HepG2 (cell line): Measurements from ENCODE around the gene RHBDL1. TPM values are rescaled to one million over a fixed set of nuclear protein-coding genes. Genes with fewer than 3 reads are reported as not detected.

Source experiments
- AHDC1 ChIP-seq: sonication (generic); formaldehyde crosslinking; IDR thresholded peaks from 2 replicates; pipeline ENCODE4 v1.5.1; 2020; ENCODE audit warnings: mild to moderate bottlenecking, missing genetic modification reagents, borderline replicate concordance
- ARID2 ChIP-seq: sonication (generic); formaldehyde crosslinking; IDR thresholded peaks from 2 replicates; pipeline ENCODE4 v1.8.1; 2022; ENCODE audit warnings: mild to moderate bottlenecking, missing genetic modification reagents, borderline replicate concordance
- GABPA ChIP-seq, 2 experiments: IDR thresholded peaks; 2 replicates each; pipeline ENCODE4 v1.6.1; 2011 to 2016; ENCODE audit warnings: low read depth in 2 of 2, low read length in 1 of 2, missing biosample characterization in 1 of 2, missing genetic modification characterization in 1 of 2
- KDM1A ChIP-seq: IDR thresholded peaks from 2 replicates; pipeline ENCODE4 v1.6.1; 2016; ENCODE audit warnings: missing compliant biosample characterization
- KDM3A ChIP-seq: IDR thresholded peaks from 2 replicates; pipeline ENCODE4 v1.6.1; 2018; ENCODE audit warnings: low read depth, missing compliant biosample characterization
- PPARG ChIP-seq: conservative IDR thresholded peaks from 2 replicates; pipeline ENCODE4 v1.6.1; 2016; ENCODE audit warnings: missing biosample characterization, missing genetic modification reagents
- SMAD3 ChIP-seq: sonication (generic); formaldehyde crosslinking; IDR thresholded peaks from 2 replicates; pipeline ENCODE4 v1.4.0; 2020; ENCODE audit warnings: missing genetic modification reagents
- SRSF1 ChIP-seq: fragments of 200-400 bp; formaldehyde crosslinking; optimal IDR thresholded peaks from 2 replicates; pipeline ENCODE3; 2017; ENCODE audit warnings: mild to moderate bottlenecking, low read depth, low read length, moderate library complexity
- TCF7L2 ChIP-seq: IDR thresholded peaks from 2 replicates; pipeline ENCODE4 v1.6.1; 2011; ENCODE audit warnings: mild to moderate bottlenecking, low read depth, low read length, moderate library complexity
- TFDP1 ChIP-seq: IDR thresholded peaks from 2 replicates; pipeline ENCODE4 v1.6.1; 2016; ENCODE audit warnings: missing compliant biosample characterization, missing genetic modification reagents, borderline replicate concordance
- TP53 ChIP-seq: sonication (generic); formaldehyde crosslinking; conservative IDR thresholded peaks from 2 replicates; pipeline ENCODE4 v1.4.0; 2020; ENCODE audit warnings: missing genetic modification reagents
- ZNF121 ChIP-seq: sonication (generic); formaldehyde crosslinking; IDR thresholded peaks from 2 replicates; pipeline ENCODE4 v1.5.0; 2020; ENCODE audit warnings: mild to moderate bottlenecking, missing genetic modification reagents
- ZNF124 ChIP-seq: sonication (generic); formaldehyde crosslinking; IDR thresholded peaks from 2 replicates; pipeline ENCODE4 v1.4.0; 2020; ENCODE audit warnings: missing genetic modification reagents
- ZNF251 ChIP-seq: sonication (generic); formaldehyde crosslinking; IDR thresholded peaks from 2 replicates; pipeline ENCODE4 v1.9.0; 2021; ENCODE audit warnings: mild to moderate bottlenecking, missing genetic modification reagents
- ZNF282 ChIP-seq: fragments of 450-650 bp; IDR thresholded peaks from 2 replicates; pipeline ENCODE4 v1.6.1; 2018; ENCODE audit not compliant: partially characterized antibody
- ZNF33A ChIP-seq: sonication (generic); formaldehyde crosslinking; IDR thresholded peaks from 2 replicates; pipeline ENCODE4 v1.5.1; 2020; ENCODE audit warnings: missing genetic modification reagents, mild to moderate bottlenecking, moderate library complexity, borderline replicate concordance
- ZNF549 ChIP-seq: sonication (generic); formaldehyde crosslinking; IDR thresholded peaks from 2 replicates; pipeline ENCODE4 v1.5.0; 2020; ENCODE audit warnings: missing genetic modification reagents
- ZNF639 ChIP-seq: conservative IDR thresholded peaks from 2 replicates; pipeline ENCODE4 v1.6.1; 2018; ENCODE audit warnings: missing genetic modification reagents
- polyA plus RNA-seq, 8 experiments: library from polyadenylated mRNA; depleted of rRNA in 3 of 8; stranded (reverse) in 7 of 8; unstranded in 1 of 8; fragments of >200 nt; fragmentation: Illumina TruSeq in 4 of 8; extraction: Trizol in 4 of 8; gene quantifications; 2 replicates each; pipeline versions ENCODE4 v1.2.1 to v1.2.3, GENCODE V29; 2011 to 2016; ENCODE audit warnings: low read depth in 4 of 8, missing spikeins in 1 of 8, mixed read lengths in 1 of 8; ENCODE audit not compliant: insufficient read depth in 1 of 8
- total RNA-seq, 5 experiments: library from RNA; depleted of rRNA; stranded (reverse); fragments of >200 nt; fragmentation: Illumina TruSeq; extraction: Trizol; gene quantifications; 2 replicates each; pipeline ENCODE4 v1.2.3, GENCODE V29; 2016; ENCODE audit warnings: low read depth in 1 of 5
- TF ChIP-seq, protein P1 (sequence below): sonication (generic); IDR thresholded peaks from 2 replicates; pipeline ENCODE4 v1.6.1; 2016; ENCODE audit warnings: low read depth, borderline replicate concordance
- TF ChIP-seq, protein P2 (sequence below): sonication (generic); formaldehyde crosslinking; IDR thresholded peaks from 2 replicates; pipeline ENCODE4 v1.5.0; 2020; ENCODE audit warnings: missing genetic modification reagents

The RHBDL1 gene
- total and polyA plus RNA-seq, 2 of the 13 experiments (the other 11 are each of a cell fraction or from before 2014, with no cell fraction given) = 1.8 to 3.8 TPM

- TF ChIP-seq AHDC1 (CRISPR knock-in tag) = no peak
- TF ChIP-seq PPARG (CRISPR knock-in tag) = no peak
- no peak for TF ChIP-seq TCF7L2
- TF ChIP-seq, protein P1, sequence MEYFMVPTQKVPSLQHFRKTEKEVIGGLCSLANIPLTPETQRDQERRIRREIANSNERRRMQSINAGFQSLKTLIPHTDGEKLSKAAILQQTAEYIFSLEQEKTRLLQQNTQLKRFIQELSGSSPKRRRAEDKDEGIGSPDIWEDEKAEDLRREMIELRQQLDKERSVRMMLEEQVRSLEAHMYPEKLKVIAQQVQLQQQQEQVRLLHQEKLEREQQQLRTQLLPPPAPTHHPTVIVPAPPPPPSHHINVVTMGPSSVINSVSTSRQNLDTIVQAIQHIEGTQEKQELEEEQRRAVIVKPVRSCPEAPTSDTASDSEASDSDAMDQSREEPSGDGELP = no peak
- TF ChIP-seq SMAD3 (CRISPR knock-in tag) = no peak
- no peak for TF ChIP-seq KDM1A (CRISPR knock-in tag)
- TF ChIP-seq, protein P2, sequence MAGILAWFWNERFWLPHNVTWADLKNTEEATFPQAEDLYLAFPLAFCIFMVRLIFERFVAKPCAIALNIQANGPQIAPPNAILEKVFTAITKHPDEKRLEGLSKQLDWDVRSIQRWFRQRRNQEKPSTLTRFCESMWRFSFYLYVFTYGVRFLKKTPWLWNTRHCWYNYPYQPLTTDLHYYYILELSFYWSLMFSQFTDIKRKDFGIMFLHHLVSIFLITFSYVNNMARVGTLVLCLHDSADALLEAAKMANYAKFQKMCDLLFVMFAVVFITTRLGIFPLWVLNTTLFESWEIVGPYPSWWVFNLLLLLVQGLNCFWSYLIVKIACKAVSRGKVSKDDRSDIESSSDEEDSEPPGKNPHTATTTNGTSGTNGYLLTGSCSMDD (CRISPR knock-in tag) = no peak
- no peak for TF ChIP-seq SRSF1
- TF ChIP-seq ZNF549 (CRISPR knock-in tag) = peak; percentile 63; the same call in 1 of the 2 replicates
- TF ChIP-seq ZNF639 (CRISPR knock-in tag) = peak; percentile 50; the same call in 1 of the 2 replicates
- TF ChIP-seq ZNF282 = no peak
- TF ChIP-seq ZNF33A = no peak
- no peak for TF ChIP-seq ZNF251 (CRISPR knock-in tag)
- TF ChIP-seq ARID2 = no peak
- TF ChIP-seq KDM3A (CRISPR knock-in tag) = no peak
- no peak for TF ChIP-seq ZNF121 (CRISPR knock-in tag)
- TF ChIP-seq TP53 (CRISPR knock-in tag) = no peak
- peak; percentile 37; the same call in 1 of the 2 replicates for TF ChIP-seq ZNF124
- peak; percentile 24; the same call in 1 of the 2 replicates for TF ChIP-seq TFDP1
- no peak for TF ChIP-seq GABPA (IDR thresholded peaks at IDR 0.05; ENCODE audit: low read depth, low read length)
- TF ChIP-seq GABPA (CRISPR knock-in tag; IDR thresholded peaks at IDR 0.05; ENCODE audit: low read depth) = no peak
Measured at GRCh38 chr16:700684-701584, 25.5 kb downstream of the RHBDL1 start (continued).
